Dendritic cell treated with granulocyte-macrophage colony-stimulating factor and Interleukin-4, amounts not matched to agents 40 ng/mL and 50 ng/mL, for 4 days (primary cell): ENCODE measurements around the gene KCNV2.

ENCODE experiments used
- H3K27ac Mint-ChIP-seq: one replicate; pipeline ENCODE4 v1.8.0; 2022; ENCODE audit warnings: mild to moderate bottlenecking, mixed read lengths
- H3K27me3 Mint-ChIP-seq: one replicate; pipeline ENCODE4 v1.8.0; 2022; ENCODE audit warnings: mild to moderate bottlenecking, mixed read lengths
- H3K36me3 Mint-ChIP-seq: one replicate; pipeline ENCODE4 v1.8.0; 2022; ENCODE audit warnings: low read depth, mixed read lengths
- H3K4me1 Mint-ChIP-seq: one replicate; pipeline ENCODE4 v1.8.0; 2022; ENCODE audit warnings: low read depth, mixed read lengths
- H3K4me3 Mint-ChIP-seq: one replicate; pipeline ENCODE4 v1.8.0; 2022; ENCODE audit warnings: mild to moderate bottlenecking, moderate library complexity, mixed read lengths
- H3K9me3 Mint-ChIP-seq: one replicate; pipeline ENCODE4 v1.8.0; 2022; ENCODE audit warnings: mixed read lengths
- intact Hi-C: fragments of 100-400 bp; cut with micrococcal nuclease; formaldehyde crosslinking; loops from one replicate; pipeline ENCODE4 v1.15.0; 2022

The KCNV2 gene

GRCh38 chr9:2726650-2727340, 9.5 kb downstream of the KCNV2 start:
- Mint-ChIP-seq H3K27ac (no peak overlapping the region), H3K27me3 (no peaks in the 10 kb centered on the region), H3K36me3 (no peaks in the 10 kb centered on the region), H3K4me3 (no peak overlapping the region), H3K4me1 (peaks cover 5% of the 10 kb centered on the region), H3K9me3 (no peaks in the 10 kb centered on the region)
- intact Hi-C loops, result no loop called here

DNA sequence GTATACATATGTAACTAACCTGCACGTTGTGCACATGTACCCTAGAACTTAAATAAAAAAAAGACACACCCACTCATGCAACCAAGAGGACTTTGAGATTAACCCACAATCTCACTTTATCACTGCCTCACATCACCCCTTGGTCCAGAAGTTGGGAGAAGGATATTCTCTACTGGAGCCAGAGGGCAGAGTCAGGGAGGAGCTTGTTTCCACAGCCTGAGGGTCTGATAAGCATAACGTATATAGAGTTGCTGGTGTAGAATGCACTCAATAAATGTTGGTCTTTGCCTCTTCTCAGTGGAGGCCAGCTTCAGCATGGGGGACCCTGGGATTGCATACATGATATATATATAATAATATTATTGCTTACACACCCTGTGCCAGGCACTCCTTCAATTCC, 10.1 kb downstream of the KCNV2 start:
- peaks cover 5% of the 10 kb centered on the region for H3K4me1 Mint-ChIP-seq
- intact Hi-C loops, result no loop called here
- no peaks in the 10 kb centered on the region for H3K9me3 Mint-ChIP-seq
- H3K36me3 Mint-ChIP-seq, result no peaks in the 10 kb centered on the region
- no peaks in the 10 kb centered on the region for H3K27me3 Mint-ChIP-seq
- no peak overlapping the region for H3K27ac Mint-ChIP-seq
- H3K4me3 Mint-ChIP-seq, result no peak overlapping the region

GRCh38 chr9:2727966-2728613, 10.8 kb downstream of the KCNV2 start:
- Mint-ChIP-seq H3K36me3 (no peaks in the 10 kb centered on the region), H3K4me1 (peaks cover 5% of the 10 kb centered on the region), H3K27me3 (no peaks in the 10 kb centered on the region), H3K4me3 (no peak overlapping the region), H3K9me3 (no peaks in the 10 kb centered on the region), H3K27ac (no peak overlapping the region)
- intact Hi-C loops, result no loop called here

- Mint-ChIP-seq H3K4me1 (peaks cover 5% of the 10 kb centered on the region), H3K4me3 (no peak overlapping the region), H3K27ac (no peak overlapping the region), H3K36me3 (no peaks in the 10 kb centered on the region), H3K9me3 (no peaks in the 10 kb centered on the region), H3K27me3 (no peaks in the 10 kb centered on the region)
- intact Hi-C loops, result no loop called here
Observed at GRCh38 chr9:2729003-2729402, 11.7 kb downstream of the KCNV2 start.

- Mint-ChIP-seq H3K9me3 (no peaks in the 10 kb centered on the region), H3K27me3 (no peaks in the 10 kb centered on the region), H3K36me3 (no peaks in the 10 kb centered on the region), H3K4me1 (peaks cover 5% of the 10 kb centered on the region), H3K27ac (no peak overlapping the region), H3K4me3 (no peak overlapping the region)
- intact Hi-C loops, result no loop called here
Observed at GRCh38 chr9:2729721-2730120, 12.4 kb downstream of the KCNV2 start.

DNA sequence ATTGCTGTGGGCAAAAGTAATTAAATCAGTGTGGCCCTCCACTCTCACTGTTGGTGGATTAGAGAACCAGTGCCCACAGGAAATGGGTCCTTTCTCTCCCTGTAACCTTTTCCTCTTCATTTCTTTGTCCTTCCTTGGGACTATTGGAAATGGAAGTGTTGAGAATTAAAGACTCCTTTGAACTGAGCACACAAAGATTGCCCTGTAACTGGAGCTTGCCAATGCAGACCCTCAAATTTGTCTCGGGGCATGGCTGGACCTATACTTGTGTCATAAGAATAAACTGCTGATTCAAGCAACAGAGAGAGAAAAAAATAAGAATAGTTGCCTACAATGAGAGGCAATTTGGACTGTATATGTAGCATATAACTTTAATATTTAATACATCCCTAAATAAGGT, 13.7 kb downstream of the KCNV2 start:
- intact Hi-C loops, result no loop called here
- Mint-ChIP-seq H3K4me3 (no peak overlapping the region), H3K4me1 (peaks cover 5% of the 10 kb centered on the region), H3K27ac (no peak overlapping the region), H3K27me3 (no peaks in the 10 kb centered on the region), H3K9me3 (no peaks in the 10 kb centered on the region), H3K36me3 (no peaks in the 10 kb centered on the region)

- Mint-ChIP-seq H3K36me3 (no peaks in the 10 kb centered on the region), H3K9me3 (no peaks in the 10 kb centered on the region), H3K4me1 (peaks cover 5% of the 10 kb centered on the region), H3K4me3 (no peak overlapping the region), H3K27me3 (no peaks in the 10 kb centered on the region), H3K27ac (no peak overlapping the region)
- intact Hi-C loops, result no loop called here
Observed at GRCh38 chr9:2732492-2732891, 15.2 kb downstream of the KCNV2 start.

GRCh38 chr9:2740616-2741015, 23.3 kb downstream of the KCNV2 start:
- H3K27ac Mint-ChIP-seq, result no peak overlapping the region
- intact Hi-C loops, result no loop called here
- H3K9me3 Mint-ChIP-seq, result no peaks in the 10 kb centered on the region
- H3K27me3 Mint-ChIP-seq, result no peaks in the 10 kb centered on the region
- no peaks in the 10 kb centered on the region for H3K4me1 Mint-ChIP-seq
- no peaks in the 10 kb centered on the region for H3K36me3 Mint-ChIP-seq
- no peak overlapping the region for H3K4me3 Mint-ChIP-seq

DNA sequence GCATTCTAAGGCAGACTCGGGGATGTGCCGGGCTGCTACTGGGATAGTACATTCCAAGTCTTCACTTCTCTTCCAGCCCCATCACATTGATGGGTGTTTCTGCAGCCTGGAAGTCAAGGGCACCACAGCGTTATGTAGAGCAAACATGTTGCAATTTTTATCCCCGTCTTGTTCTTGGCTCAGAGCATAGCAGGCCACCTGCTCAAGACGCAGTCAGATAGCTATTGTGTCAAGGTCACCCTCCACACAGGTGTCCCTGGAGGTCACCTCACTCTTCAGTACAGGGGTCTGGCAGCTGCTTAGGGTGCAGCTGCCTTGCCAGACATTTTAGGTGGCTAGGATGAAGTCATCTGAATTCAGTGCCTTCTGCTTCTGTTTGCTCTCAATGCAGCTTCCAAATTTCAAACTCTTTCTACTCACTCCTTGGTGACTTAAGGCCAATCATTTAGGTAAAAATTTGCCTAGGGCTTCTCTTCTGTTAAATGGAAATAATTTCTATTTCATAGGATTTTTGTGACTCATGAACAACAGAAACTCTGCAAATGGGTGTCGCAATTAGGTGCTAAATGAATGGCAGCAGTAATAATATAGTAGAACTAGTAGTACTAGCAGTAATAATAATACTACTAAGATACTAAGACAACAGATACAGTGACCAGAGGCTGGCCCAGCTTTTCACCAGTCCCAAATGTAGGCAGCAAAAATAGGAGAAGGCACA, 24.3 kb downstream of the KCNV2 start:
- no peak overlapping the region for H3K27ac Mint-ChIP-seq
- no peaks in the 10 kb centered on the region for H3K27me3 Mint-ChIP-seq

DNA sequence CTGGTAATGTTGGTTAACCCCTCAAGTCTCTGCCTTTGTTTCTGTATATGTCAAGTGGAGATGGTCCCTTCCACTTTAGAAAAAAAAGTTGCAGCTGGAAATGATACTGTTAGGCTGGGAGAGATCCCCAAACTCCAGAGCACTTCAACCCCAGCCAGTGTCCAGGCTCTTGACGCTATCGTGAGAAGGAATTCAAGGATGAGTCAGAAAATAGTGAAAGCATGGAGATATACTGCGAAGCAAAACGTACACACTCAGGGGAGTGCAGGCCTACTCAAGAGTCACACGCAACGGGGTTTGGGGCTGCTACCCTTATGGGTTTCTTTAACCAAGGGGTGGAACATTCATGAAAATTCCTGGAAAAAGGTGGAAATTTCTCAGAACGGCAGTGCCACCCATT, 24.9 kb downstream of the KCNV2 start:
- no peak overlapping the region for H3K27ac Mint-ChIP-seq
- intact Hi-C loops, result no loop called here
- no peaks in the 10 kb centered on the region for H3K4me1 Mint-ChIP-seq
- no peaks in the 10 kb centered on the region for H3K36me3 Mint-ChIP-seq
- H3K4me3 Mint-ChIP-seq, result no peak overlapping the region
- H3K27me3 Mint-ChIP-seq, result no peaks in the 10 kb centered on the region
- no peaks in the 10 kb centered on the region for H3K9me3 Mint-ChIP-seq

More for the DNA sequence above, 24.3 kb downstream of the KCNV2 start:
- Mint-ChIP-seq H3K4me1 (no peaks in the 10 kb centered on the region), H3K4me3 (no peak overlapping the region), H3K9me3 (no peaks in the 10 kb centered on the region), H3K36me3 (no peaks in the 10 kb centered on the region)
- intact Hi-C loops, result no loop called here

GRCh38 chr9:2743937-2744529, 26.7 kb downstream of the KCNV2 start:
- no peaks in the 10 kb centered on the region for H3K36me3 Mint-ChIP-seq
- H3K4me3 Mint-ChIP-seq, result no peak overlapping the region
- no peak overlapping the region for H3K27ac Mint-ChIP-seq
- H3K9me3 Mint-ChIP-seq, result no peaks in the 10 kb centered on the region
- intact Hi-C loops, result no loop called here
- H3K27me3 Mint-ChIP-seq, result no peaks in the 10 kb centered on the region
- H3K4me1 Mint-ChIP-seq, result no peaks in the 10 kb centered on the region

DNA sequence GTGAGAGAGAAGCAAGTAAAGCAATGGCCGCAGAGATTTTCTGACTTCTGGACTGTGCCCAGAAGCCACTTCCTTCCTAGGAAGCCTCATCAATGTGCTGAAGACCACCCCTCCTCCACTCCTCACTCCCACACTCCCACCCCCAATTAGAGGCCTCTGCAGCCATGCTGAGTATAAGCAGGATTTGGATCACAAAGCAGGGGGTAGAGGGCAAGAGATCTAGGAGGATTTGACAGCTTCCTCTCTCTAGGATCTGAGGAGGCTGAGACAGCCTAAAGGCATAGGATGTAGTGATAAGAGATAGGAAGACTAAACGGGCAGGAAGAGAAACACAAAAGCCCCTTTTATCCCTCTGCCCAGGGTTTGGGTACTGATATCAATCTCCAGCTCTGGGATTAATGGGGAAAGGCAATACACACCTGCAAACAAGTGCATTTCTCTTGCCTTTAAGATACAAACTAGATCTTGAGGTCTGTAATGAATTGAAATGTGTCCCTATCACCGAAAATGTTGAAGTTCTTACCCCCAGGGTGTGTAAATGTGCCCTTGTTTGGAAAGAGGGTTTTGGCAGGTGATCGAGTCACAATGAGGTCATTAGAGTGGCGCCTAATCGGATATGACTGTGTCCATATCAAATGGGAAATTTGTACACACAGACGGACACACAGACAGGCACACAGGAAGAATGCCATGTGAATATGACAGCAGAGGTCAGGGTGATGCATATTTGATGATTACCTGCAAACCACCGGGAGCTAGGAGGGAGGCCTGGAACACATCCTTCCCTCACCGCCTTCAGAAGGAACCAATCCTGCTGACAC, 28.5 kb downstream of the KCNV2 start:
- intact Hi-C loops, result no loop called here
- H3K36me3 Mint-ChIP-seq, result peaks cover 6% of the 10 kb centered on the region
- H3K4me3 Mint-ChIP-seq, result no peak overlapping the region
- no peaks in the 10 kb centered on the region for H3K27me3 Mint-ChIP-seq
- no peaks in the 10 kb centered on the region for H3K4me1 Mint-ChIP-seq
- H3K27ac Mint-ChIP-seq, result no peak overlapping the region
- H3K9me3 Mint-ChIP-seq, result peaks cover 11% of the 10 kb centered on the region

GRCh38 chr9:2749485-2749884, 32.2 kb downstream of the KCNV2 start:
- H3K4me1 Mint-ChIP-seq, result no peaks in the 10 kb centered on the region
- H3K27ac Mint-ChIP-seq, result no peak overlapping the region
- H3K9me3 Mint-ChIP-seq, result peaks cover 11% of the 10 kb centered on the region
- intact Hi-C loops, result no loop called here
- peaks cover 13% of the 10 kb centered on the region for H3K36me3 Mint-ChIP-seq
- no peak overlapping the region for H3K4me3 Mint-ChIP-seq
- H3K27me3 Mint-ChIP-seq, result no peaks in the 10 kb centered on the region
